Mucosa of descending colon (tissue), 3 donors: Measurements from ENCODE around the gene C1D. TPM values are rescaled to one million over a fixed set of nuclear protein-coding genes. Genes with fewer than 3 reads are reported as not detected.

ENCODE experiments used
- ATAC-seq: fragments of 200-7000 bp; cut with Tn5 transposase; one replicate; pipeline ENCODE4 v1.9.1; 2020; ENCODE audit warnings: mild to moderate bottlenecking, moderate library complexity
- DNase-seq, 3 donors: peaks; one replicate each; pipeline ENCODE4 v3.0.0-alpha.2; 2020
- H3K36me3 ChIP-seq: fragments of 200-600 bp; one replicate; pipeline ENCODE4 v1.8.0; 2021; ENCODE audit warnings: low read depth, mild to moderate bottlenecking
- H3K4me1 ChIP-seq: fragments of 200-600 bp; one replicate; pipeline ENCODE4 v1.8.0; 2021; ENCODE audit warnings: low read depth, mild to moderate bottlenecking
- H3K4me3 ChIP-seq: fragments of 200-600 bp; one replicate; pipeline ENCODE4 v1.8.0; 2021; ENCODE audit warnings: mild to moderate bottlenecking
- H3K9me3 ChIP-seq: fragments of 200-600 bp; one replicate; pipeline ENCODE4 v1.8.0; 2021; ENCODE audit warnings: mild to moderate bottlenecking
- CTCF ChIP-seq: fragments of 200-600 bp; IDR thresholded peaks from one replicate; pipeline ENCODE4 v1.8.0; 2022; ENCODE audit warnings: antibody characterized with exemption, mild to moderate bottlenecking
- intact Hi-C, 2 donors: fragments of 100-400 bp; cut with DNase I in 1 of 2; cut with micrococcal nuclease in 1 of 2; formaldehyde crosslinking; loops; one replicate each; pipeline versions ENCODE4 v1.11.0 to v1.11.1; 2022; cut with DNase I, micrococcal nuclease
- total RNA-seq, 3 donors: library from RNA; stranded (reverse); fragmentation: NEBNext Ultra II Directional in 2 of 3; extraction: Animal tissue kit (Norgen Biotek cat#: 25700) in 2 of 3; gene quantifications; one replicate each; pipeline versions ENCODE4 v1.2.1 to v1.2.4, GENCODE V29; 2021 to 2023
- donor health status: DM: no; HTN: no; CAD: no; lungs with moderate emphysema.
- donor health status: DM: no; HTN: no; CAD: no.
- donor health status: DM: no; HTN: yes; CAD: no.

Gene C1D
- total RNA-seq, 3 donors from 2014 or later: 13.2 to 18.8 (median 14.1) TPM

GRCh38 chr2:68093634-68094033 is 30.8 kb upstream of the C1D start:
- Histone ChIP-seq H3K4me3 (no peak overlapping the region), H3K4me1 (no peaks in the 10 kb centered on the region), H3K9me3 (no peaks in the 10 kb centered on the region), H3K36me3 (no peaks in the 10 kb centered on the region)
- ATAC-seq (no peak), DNase-seq (no peak)
- intact Hi-C loops: no loop called here
- TF ChIP-seq CTCF: no peak

DNA sequence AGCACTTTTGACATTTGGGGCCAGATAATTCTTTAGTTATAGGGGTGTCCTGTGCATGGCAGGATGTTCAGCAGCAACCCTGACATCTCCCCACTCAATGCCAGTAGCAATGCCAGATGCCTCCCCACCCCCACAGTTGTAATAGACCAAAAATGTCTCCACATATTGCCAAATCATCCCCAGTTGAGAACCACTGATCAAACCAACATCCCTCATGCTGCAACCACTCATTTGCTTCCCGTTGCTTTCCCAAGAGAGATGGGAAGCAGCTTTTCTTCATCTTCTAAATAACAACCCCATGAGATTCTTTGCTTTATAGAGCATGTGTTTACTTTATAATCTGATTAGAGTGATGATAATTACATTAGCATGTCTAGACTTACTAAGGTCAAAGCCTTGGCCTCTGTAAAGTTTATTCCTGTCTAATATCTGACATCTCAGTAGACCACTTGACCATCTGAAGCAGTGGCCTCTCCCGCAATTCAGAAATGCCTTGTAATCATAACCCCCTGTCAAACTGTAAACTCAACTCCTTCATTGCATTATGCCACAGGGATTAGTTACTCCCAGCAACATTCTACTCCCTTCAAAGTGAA is 28.7 kb upstream of the C1D start:
- no peak for ATAC-seq

GRCh38 chr2:68089961-68090360 is 27.2 kb upstream of the C1D start:
- intact Hi-C loops: no loop called here
- Histone ChIP-seq H3K36me3 (no peaks in the 10 kb centered on the region), H3K9me3 (no peaks in the 10 kb centered on the region), H3K4me3 (no peak overlapping the region), H3K4me1 (no peaks in the 10 kb centered on the region)
- ATAC-seq (no peak), DNase-seq (no peak)
- no peak for TF ChIP-seq CTCF

More for the DNA sequence above, 28.7 kb upstream of the C1D start:
- no peaks in the 10 kb centered on the region for H3K4me1 ChIP-seq
- no peak for DNase-seq
- H3K4me3 ChIP-seq: no peak overlapping the region
- H3K36me3 ChIP-seq: no peaks in the 10 kb centered on the region
- no peak for TF ChIP-seq CTCF
- H3K9me3 ChIP-seq: no peaks in the 10 kb centered on the region
- intact Hi-C loops: no loop called here

- Histone ChIP-seq H3K9me3 (no peaks in the 10 kb centered on the region), H3K36me3 (no peaks in the 10 kb centered on the region), H3K4me1 (no peaks in the 10 kb centered on the region), H3K4me3 (no peak overlapping the region)
- intact Hi-C loops: no loop called here
- DNase-seq (no peak), ATAC-seq (no peak)
- no peak for TF ChIP-seq CTCF
Observed at GRCh38 chr2:68088940-68089339, 26.1 kb upstream of the C1D start.

DNA sequence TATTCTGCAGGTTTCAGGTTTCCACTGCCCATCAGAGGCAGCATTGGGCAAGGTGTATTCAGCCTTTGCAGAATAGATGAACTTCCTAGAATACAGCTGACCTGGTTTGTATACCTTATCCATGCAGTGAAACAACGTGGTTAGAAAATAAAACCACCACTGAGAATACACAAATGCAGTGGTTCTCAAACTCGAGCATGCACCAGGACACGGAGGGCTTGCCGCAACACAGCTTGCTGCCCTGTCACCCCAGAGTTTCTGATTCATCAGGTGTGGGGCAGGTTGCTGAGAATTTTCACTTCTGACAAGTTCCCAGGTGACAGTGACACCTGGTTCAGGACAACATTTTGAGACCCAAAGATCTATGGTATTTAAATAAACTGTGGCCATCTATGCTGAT is 23.4 kb upstream of the C1D start:
- intact Hi-C loops: no loop called here
- Histone ChIP-seq H3K4me3 (no peak overlapping the region), H3K4me1 (no peaks in the 10 kb centered on the region), H3K36me3 (no peaks in the 10 kb centered on the region), H3K9me3 (no peaks in the 10 kb centered on the region)
- ATAC-seq (peak; percentile 39), DNase-seq (no peak)
- TF ChIP-seq CTCF: no peak

DNA sequence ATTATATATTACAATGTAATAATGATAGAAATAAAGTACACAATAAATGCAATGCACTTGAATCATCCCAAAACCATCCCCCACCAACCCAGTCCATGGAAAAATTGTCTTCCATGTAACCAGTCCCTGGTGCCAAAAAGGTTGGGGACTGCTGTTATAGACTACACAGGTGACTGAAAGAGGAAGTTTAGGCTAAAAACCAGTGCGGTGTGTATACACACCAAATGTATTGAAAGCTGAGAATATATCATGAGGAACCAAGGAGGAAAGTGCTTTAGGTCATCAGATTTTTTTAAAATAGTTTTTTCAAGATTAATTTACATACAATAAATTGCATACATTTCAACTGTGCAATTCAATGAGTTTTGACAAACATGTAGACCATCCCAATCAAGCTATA is 20.5 kb upstream of the C1D start:
- H3K4me1 ChIP-seq: no peaks in the 10 kb centered on the region
- H3K9me3 ChIP-seq: no peaks in the 10 kb centered on the region
- ATAC-seq (no peak), DNase-seq (no peak)
- intact Hi-C loops: no loop called here
- no peak overlapping the region for H3K4me3 ChIP-seq
- TF ChIP-seq CTCF: no peak
- no peaks in the 10 kb centered on the region for H3K36me3 ChIP-seq
